Keratinocyte (primary cell): Measurements from ENCODE around the gene GJC1. TPM values are rescaled to one million over a fixed set of nuclear protein-coding genes. Genes with fewer than 3 reads are reported as not detected.

Source experiments
- DNase-seq: peaks from one replicate; pipeline ENCODE4 v3.0.0-alpha.2; 2011; ENCODE audit warnings: low read depth, missing footprints, low spot score
- FAIRE-seq: peaks from 2 replicates; lab custom pipeline; 2011; peaks lifted over from hg19 to GRCh38; lab: Jason Lieb, UNC
- H2AFZ ChIP-seq: 2 replicates; pipeline ENCODE4 v1.6.0; 2012; ENCODE audit warnings: low read length, control low read depth, inconsistent platforms; ENCODE audit not compliant: control insufficient read depth
- H3K27ac ChIP-seq: 2 replicates; pipeline ENCODE4 v1.5.1; 2011; ENCODE audit warnings: low read length; ENCODE audit not compliant: control insufficient read depth, insufficient read depth
- H3K27me3 ChIP-seq: 3 replicates; pipeline ENCODE4 v1.6.0; 2011; ENCODE audit warnings: low read length; ENCODE audit not compliant: control insufficient read depth, insufficient read depth; ENCODE audit errors: extremely low read depth
- H3K36me3 ChIP-seq, 2 experiments: 2 replicates in 1 of 2; 3 replicates in 1 of 2; pipeline ENCODE4 v1.5.1; 2011; ENCODE audit warnings: low read length in 2 of 2, mild to moderate bottlenecking in 1 of 2; ENCODE audit not compliant: control insufficient read depth in 2 of 2, insufficient read depth in 2 of 2; ENCODE audit errors: extremely low read depth in 1 of 2
- H3K4me1 ChIP-seq: 3 replicates; pipeline ENCODE4 v1.5.1; 2011; ENCODE audit warnings: low read length; ENCODE audit not compliant: control insufficient read depth, insufficient read depth; ENCODE audit errors: extremely low read depth
- H3K4me2 ChIP-seq: 3 replicates; pipeline ENCODE4 v1.6.0; 2011; ENCODE audit warnings: low read depth, low read length; ENCODE audit not compliant: control insufficient read depth, insufficient read depth; ENCODE audit errors: extremely low read depth
- H3K4me3 ChIP-seq, 3 experiments: fragments of 200-600 bp in 1 of 3; sonication (generic) in 1 of 3; 2 replicates in 2 of 3; 3 replicates in 1 of 3; pipeline ENCODE4 v1.5.1; 2011 to 2016; ENCODE audit warnings: low read length in 3 of 3, mild to moderate bottlenecking in 3 of 3, control low read depth in 2 of 3, inconsistent platforms in 1 of 3, low read depth in 1 of 3, mixed read lengths in 1 of 3, mixed run types in 1 of 3, moderate library complexity in 1 of 3; ENCODE audit not compliant: control insufficient read depth in 2 of 3, insufficient read depth in 2 of 3; ENCODE audit errors: extremely low read depth in 1 of 3
- H3K79me2 ChIP-seq: 2 replicates; pipeline ENCODE4 v1.6.0; 2012; ENCODE audit warnings: low read length; ENCODE audit not compliant: control insufficient read depth, insufficient read depth
- H3K9ac ChIP-seq: 3 replicates; pipeline ENCODE4 v1.6.0; 2011; ENCODE audit warnings: low read length; ENCODE audit not compliant: control insufficient read depth, insufficient read depth; ENCODE audit errors: extremely low read depth
- H3K9me1 ChIP-seq: 3 replicates; pipeline ENCODE4 v1.6.0; 2011; ENCODE audit warnings: low read length; ENCODE audit not compliant: control insufficient read depth, insufficient read depth; ENCODE audit errors: extremely low read depth
- H3K9me3 ChIP-seq: 2 replicates; pipeline ENCODE4 v1.5.1; 2012; ENCODE audit warnings: low read depth, low read length; ENCODE audit not compliant: control insufficient read depth
- H4K20me1 ChIP-seq: 3 replicates; pipeline ENCODE4 v1.6.0; 2011; ENCODE audit warnings: low read length; ENCODE audit not compliant: control insufficient read depth, insufficient read depth; ENCODE audit errors: extremely low read depth
- EZH2 ChIP-seq: IDR thresholded peaks from one replicate; pipeline ENCODE4 v1.6.1; 2012; ENCODE audit warnings: inconsistent platforms, mild to moderate bottlenecking, low read length, moderate library complexity
- dilution Hi-C: fragments of 300-500 bp; cut with MboI; formaldehyde crosslinking; loops from one replicate; pipeline ENCODE4 v1.7.0; 2020; ENCODE audit warnings: low sequenced_read_pairs; ENCODE audit not compliant: extremely low pct_ligation_motif_present
- polyA plus RNA-seq, 5 experiments: library from polyadenylated mRNA; depleted of rRNA in 3 of 5; stranded (reverse) in 3 of 5; stranded (forward) in 1 of 5; unstranded in 1 of 5; fragments of >200 nt; gene quantifications; 1 replicate in 1 of 5; 2 replicates in 3 of 5; 3 replicates in 1 of 5; pipeline versions ENCODE4 v1.2.1 to v1.2.3, GENCODE V29; 2011 to 2012; ENCODE audit warnings: missing spikeins in 2 of 5, low read depth in 1 of 5, low replicate concordance in 1 of 5
- TF ChIP-seq, protein P1 (sequence below), 3 experiments: IDR thresholded peaks in 1 of 3; conservative IDR thresholded peaks in 1 of 3; optimal IDR thresholded peaks in 1 of 3; 2 replicates in 2 of 3; 3 replicates in 1 of 3; pipeline versions ENCODE3 to v1.5.1; 2011; ENCODE audit warnings: low read length in 3 of 3, mild to moderate bottlenecking in 3 of 3, moderate library complexity in 2 of 3, control low read depth in 1 of 3, inconsistent platforms in 1 of 3; ENCODE audit not compliant: insufficient read depth in 2 of 3; ENCODE audit errors: extremely low read depth in 1 of 3

Gene GJC1
- polyA plus RNA-seq, 1 donor (not counting 4 experiments of a cell fraction or from before 2014, with no cell fraction given): 11.1 TPM

DNA sequence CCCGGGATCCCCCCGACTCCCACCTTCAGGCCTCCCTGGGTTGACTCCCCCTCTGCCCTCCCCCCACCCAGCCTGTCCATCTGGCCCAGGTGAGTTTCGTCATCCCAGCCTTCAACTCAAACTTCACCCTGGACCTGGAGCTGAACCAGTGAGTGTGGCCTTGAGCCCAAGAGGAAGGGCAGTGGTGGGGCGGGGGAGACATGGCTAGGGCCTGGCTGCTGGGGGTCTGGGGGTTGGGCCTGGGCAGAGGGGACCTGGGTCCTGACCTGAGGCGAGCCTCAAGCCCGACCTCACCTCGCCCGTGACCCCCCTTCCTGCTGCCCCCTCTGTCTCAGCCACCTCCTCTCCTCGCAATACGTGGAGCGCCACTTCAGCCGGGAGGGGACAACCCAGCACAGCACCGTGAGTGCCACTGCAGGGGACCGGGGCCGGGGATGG lies 60.4 kb downstream of the GJC1 start:
- H3K4me2 ChIP-seq: no peak overlapping the region
- H3K79me2 ChIP-seq: no peaks in the 10 kb centered on the region
- FAIRE-seq (no peak), DNase-seq (no peak)
- no peak overlapping the region for H2AFZ ChIP-seq
- no peak for TF ChIP-seq EZH2
- TF ChIP-seq, protein P1, sequence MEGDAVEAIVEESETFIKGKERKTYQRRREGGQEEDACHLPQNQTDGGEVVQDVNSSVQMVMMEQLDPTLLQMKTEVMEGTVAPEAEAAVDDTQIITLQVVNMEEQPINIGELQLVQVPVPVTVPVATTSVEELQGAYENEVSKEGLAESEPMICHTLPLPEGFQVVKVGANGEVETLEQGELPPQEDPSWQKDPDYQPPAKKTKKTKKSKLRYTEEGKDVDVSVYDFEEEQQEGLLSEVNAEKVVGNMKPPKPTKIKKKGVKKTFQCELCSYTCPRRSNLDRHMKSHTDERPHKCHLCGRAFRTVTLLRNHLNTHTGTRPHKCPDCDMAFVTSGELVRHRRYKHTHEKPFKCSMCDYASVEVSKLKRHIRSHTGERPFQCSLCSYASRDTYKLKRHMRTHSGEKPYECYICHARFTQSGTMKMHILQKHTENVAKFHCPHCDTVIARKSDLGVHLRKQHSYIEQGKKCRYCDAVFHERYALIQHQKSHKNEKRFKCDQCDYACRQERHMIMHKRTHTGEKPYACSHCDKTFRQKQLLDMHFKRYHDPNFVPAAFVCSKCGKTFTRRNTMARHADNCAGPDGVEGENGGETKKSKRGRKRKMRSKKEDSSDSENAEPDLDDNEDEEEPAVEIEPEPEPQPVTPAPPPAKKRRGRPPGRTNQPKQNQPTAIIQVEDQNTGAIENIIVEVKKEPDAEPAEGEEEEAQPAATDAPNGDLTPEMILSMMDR (optimal IDR thresholded peaks at IDR 0.05 in 1 of 3, IDR thresholded peaks at IDR 0.05 in 1 of 3, conservative IDR thresholded peaks at IDR 0.05 in 1 of 3; ENCODE audit: extremely low read depth in 1 of 3, insufficient read depth in 2 of 3, low read length in 3 of 3): no peak
- no peak overlapping the region for H3K27ac ChIP-seq
- H3K9me1 ChIP-seq: no peaks in the 10 kb centered on the region
- peaks cover 3% of the 10 kb centered on the region for H3K4me1 ChIP-seq
- no peaks in the 10 kb centered on the region for H3K9me3 ChIP-seq
- no peaks in the 10 kb centered on the region for H3K36me3 ChIP-seq
- H3K4me3 ChIP-seq: no peak overlapping the region
- H4K20me1 ChIP-seq: no peaks in the 10 kb centered on the region
- H3K9ac ChIP-seq: no peak overlapping the region
- dilution Hi-C loops: no loop called here
- H3K27me3 ChIP-seq: peaks cover 15% of the 10 kb centered on the region

DNA sequence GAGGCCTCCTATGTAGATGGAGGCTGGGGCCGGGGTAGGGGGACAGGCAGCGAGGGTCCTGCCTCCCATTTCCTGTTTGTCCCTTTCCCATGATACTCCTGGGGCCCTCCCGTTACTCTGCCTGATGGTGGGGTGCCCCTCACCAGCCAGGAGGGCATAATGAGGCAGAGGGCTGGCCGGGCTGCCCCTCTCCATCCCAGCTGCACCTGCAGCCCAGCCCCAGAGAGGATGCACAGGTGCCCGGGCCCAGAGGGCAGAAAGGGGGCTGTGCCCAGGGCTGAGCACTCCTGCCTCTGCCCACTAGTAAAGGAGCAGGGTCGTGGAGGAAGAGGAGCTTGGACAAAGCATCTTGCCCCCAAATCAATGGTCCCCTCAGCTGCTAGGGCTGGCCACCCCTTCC lies 60.9 kb downstream of the GJC1 start:
- no peaks in the 10 kb centered on the region for H3K79me2 ChIP-seq
- no peaks in the 10 kb centered on the region for H3K4me1 ChIP-seq
- DNase-seq (no peak), FAIRE-seq (no peak)
- H3K9me1 ChIP-seq: no peaks in the 10 kb centered on the region
- no peak overlapping the region for H3K4me2 ChIP-seq
- no peaks in the 10 kb centered on the region for H3K9me3 ChIP-seq
- no peaks in the 10 kb centered on the region for H4K20me1 ChIP-seq
- no peaks in the 10 kb centered on the region for H3K36me3 ChIP-seq
- no peak overlapping the region for H3K27ac ChIP-seq
- dilution Hi-C loops: no loop called here
- peaks cover 12% of the 10 kb centered on the region for H3K27me3 ChIP-seq
- no peak overlapping the region for H2AFZ ChIP-seq
- no peak overlapping the region for H3K9ac ChIP-seq
- TF ChIP-seq, protein P1 (optimal IDR thresholded peaks at IDR 0.05 in 1 of 3, IDR thresholded peaks at IDR 0.05 in 1 of 3, conservative IDR thresholded peaks at IDR 0.05 in 1 of 3; ENCODE audit: extremely low read depth in 1 of 3, insufficient read depth in 2 of 3, low read length in 3 of 3): no peak
- TF ChIP-seq EZH2: no peak
- H3K4me3 ChIP-seq: no peak overlapping the region
